Measurements from ENCODE around the gene RAB31.

GRCh38 chr18:9663377-9663776 lies 44.7 kb upstream of the RAB31 start:
- TF ChIP-seq CBX8 (IDR thresholded peaks at IDR 0.05) (no peak), CTCF (IDR thresholded peaks at IDR 0.05) (no peak), JUN (IDR thresholded peaks at IDR 0.05) (no peak), MAFK (IDR thresholded peaks at IDR 0.05; ENCODE audit: partially characterized antibody) (no peak), ZSCAN20 (CRISPR knock-in tag; IDR thresholded peaks at IDR 0.05) (no peak)

All from A549 (cell line).